H1 (cell line): ENCODE data around the gene KLHDC10. TPM values are rescaled to one million over a fixed set of nuclear protein-coding genes. Genes with fewer than 3 reads are reported as not detected.

Experiments
- CTCF ChIA-PET: fragments of 300-600 bp; sonication (Branson Sonifier 250); formaldehyde crosslinking; loops from one replicate; lab custom pipeline; 2021; ENCODE audit not compliant: partially characterized antibody; lab: Charles Lee
- POLR2A ChIA-PET: fragments of 300-600 bp; sonication (Branson Sonifier 250); formaldehyde crosslinking; loops from one replicate; lab custom pipeline; 2021; ENCODE audit warnings: inconsistent platforms; ENCODE audit not compliant: partially characterized antibody; lab: Charles Lee
- DNase-seq, 2 experiments: peaks; one replicate each; pipeline versions ENCODE4 v3.0.0 to v3.0.0-alpha.2; 2010 to 2022; ENCODE audit warnings: low spot score in 2 of 2, low read depth in 1 of 2, mixed read lengths in 1 of 2
- FAIRE-seq: peaks from 2 replicates; lab custom pipeline; 2011; peaks lifted over from hg19 to GRCh38; lab: Jason Lieb, UNC
- H2AFZ ChIP-seq: 2 replicates; pipeline ENCODE4 v1.8.1; 2012; ENCODE audit warnings: low read length, inconsistent platforms
- H2AK5ac ChIP-seq: 2 replicates; pipeline ENCODE4 v1.6.1; 2013; ENCODE audit warnings: low read depth, low read length
- H2BK120ac ChIP-seq: replicated peaks from 2 replicates; pipeline ENCODE3; 2013; ENCODE audit warnings: low read depth, low read length, inconsistent platforms
- H2BK12ac ChIP-seq: 2 replicates; pipeline ENCODE4 v1.6.1; 2013; ENCODE audit warnings: low read depth, low read length
- H2BK15ac ChIP-seq: 2 replicates; pipeline ENCODE4 v1.6.1; 2013; ENCODE audit warnings: low read length
- H2BK20ac ChIP-seq: 2 replicates; pipeline ENCODE4 v1.6.1; 2013; ENCODE audit warnings: low read length
- H2BK5ac ChIP-seq: 2 replicates; pipeline ENCODE4 v1.6.1; 2013; ENCODE audit warnings: low read depth, low read length
- H3K14ac ChIP-seq: 2 replicates; pipeline ENCODE4 v1.6.1; 2013; ENCODE audit warnings: inconsistent platforms; ENCODE audit not compliant: insufficient read length
- H3K18ac ChIP-seq: 2 replicates; pipeline ENCODE4 v1.6.1; 2013; ENCODE audit warnings: low read length; ENCODE audit errors: extremely low read depth
- H3K23ac ChIP-seq: 2 replicates; pipeline ENCODE4 v1.6.1; 2013; ENCODE audit warnings: inconsistent platforms; ENCODE audit not compliant: insufficient read length
- H3K23me2 ChIP-seq: 2 replicates; pipeline ENCODE4 v1.6.1; 2013; ENCODE audit warnings: low read depth, low read length
- H3K27ac ChIP-seq: 2 replicates; pipeline ENCODE4 v1.6.1; 2011; ENCODE audit warnings: low read depth, low read length, inconsistent platforms
- H3K27me3 ChIP-seq, 4 experiments: replicated peaks in 1 of 4; 1 replicate in 1 of 4; 2 replicates in 3 of 4; pipeline versions ENCODE4 v1.6.1 to v1.8.1; 2011 to 2013; ENCODE audit warnings: low read length in 3 of 4, mild to moderate bottlenecking in 3 of 4, inconsistent platforms in 2 of 4, mixed read lengths in 2 of 4, moderate library complexity in 1 of 4; ENCODE audit not compliant: control insufficient read depth in 3 of 4, insufficient read depth in 3 of 4; ENCODE audit errors: extremely low read depth in 1 of 4
- H3K36me3 ChIP-seq, 4 experiments: 2 replicates each; pipeline versions ENCODE4 v1.6.1 to v1.8.1; 2011 to 2013; ENCODE audit warnings: mild to moderate bottlenecking in 4 of 4, low read length in 3 of 4, moderate library complexity in 2 of 4, control low read depth in 1 of 4, inconsistent platforms in 1 of 4; ENCODE audit not compliant: insufficient read depth in 4 of 4, control insufficient read depth in 2 of 4
- H3K4ac ChIP-seq: replicated peaks from 2 replicates; pipeline ENCODE3; 2013; ENCODE audit warnings: low read length, low read depth, mixed read lengths, inconsistent platforms; ENCODE audit not compliant: insufficient read length
- H3K4me1 ChIP-seq, 4 experiments: replicated peaks in 1 of 4; 1 replicate in 1 of 4; 2 replicates in 3 of 4; pipeline versions ENCODE4 v1.6.1 to v1.8.1; 2011 to 2013; ENCODE audit warnings: low read length in 3 of 4, inconsistent platforms in 2 of 4, mixed read lengths in 1 of 4; ENCODE audit not compliant: insufficient read depth in 4 of 4, control insufficient read depth in 3 of 4
- H3K4me2 ChIP-seq, 2 experiments: 2 replicates each; pipeline versions ENCODE4 v1.6.1 to v1.8.1; 2011 to 2013; ENCODE audit warnings: low read depth in 2 of 2, low read length in 2 of 2, control low read depth in 1 of 2, inconsistent platforms in 1 of 2, mild to moderate bottlenecking in 1 of 2; ENCODE audit not compliant: insufficient read depth in 1 of 2
- H3K4me3 ChIP-seq, 4 experiments: fragments of 200-600, 300-600 bp in 1 of 4; sonication (generic), shearing (Covaris generic), sonication (Bioruptor Twin) in 1 of 4; 2 replicates each; pipeline versions ENCODE4 v1.5.1 to v1.8.1; 2011 to 2016; ENCODE audit warnings: low read length in 4 of 4, low read depth in 3 of 4, control low read depth in 2 of 4, inconsistent platforms in 2 of 4, mild to moderate bottlenecking in 2 of 4, mixed read lengths in 1 of 4, moderate library complexity in 1 of 4; ENCODE audit not compliant: insufficient read depth in 2 of 4; ENCODE audit errors: extremely low read depth in 1 of 4
- H3K56ac ChIP-seq: replicated peaks from 2 replicates; pipeline ENCODE3; 2013; ENCODE audit warnings: low read depth, mild to moderate bottlenecking, mixed read lengths, low read length, inconsistent platforms; ENCODE audit not compliant: insufficient read length
- H3K79me1 ChIP-seq: 2 replicates; pipeline ENCODE4 v1.6.1; 2013; ENCODE audit warnings: low read depth, low read length, control low read depth
- H3K79me2 ChIP-seq, 2 experiments: 2 replicates each; pipeline versions ENCODE4 v1.6.1 to v1.8.1; 2012 to 2013; ENCODE audit warnings: low read length in 2 of 2, mild to moderate bottlenecking in 2 of 2, inconsistent platforms in 1 of 2; ENCODE audit not compliant: insufficient read depth in 2 of 2, control insufficient read depth in 1 of 2
- H3K9ac ChIP-seq, 4 experiments: replicated peaks in 1 of 4; 1 replicate in 1 of 4; 2 replicates in 3 of 4; pipeline versions ENCODE4 v1.6.1 to v1.8.1; 2011 to 2013; ENCODE audit warnings: low read depth in 3 of 4, low read length in 3 of 4, control low read depth in 2 of 4, mild to moderate bottlenecking in 2 of 4, moderate library complexity in 2 of 4, inconsistent platforms in 1 of 4; ENCODE audit errors: extremely low read depth in 1 of 4
- H3K9me3 ChIP-seq, 2 experiments: 2 replicates each; pipeline versions ENCODE4 v1.6.1 to v1.8.1; 2012 to 2013; ENCODE audit warnings: mild to moderate bottlenecking in 2 of 2, moderate library complexity in 2 of 2, control low read depth in 1 of 2, inconsistent platforms in 1 of 2, low read depth in 1 of 2, low read length in 1 of 2, mixed read lengths in 1 of 2; ENCODE audit not compliant: insufficient read depth in 2 of 2
- H4K20me1 ChIP-seq, 2 experiments: replicated peaks in 1 of 2; 2 replicates each; pipeline versions ENCODE3 to v1.8.1; 2011 to 2013; ENCODE audit warnings: inconsistent platforms in 2 of 2, low read length in 2 of 2, mild to moderate bottlenecking in 1 of 2; ENCODE audit not compliant: insufficient read depth in 2 of 2, control insufficient read depth in 1 of 2
- H4K5ac ChIP-seq: 2 replicates; pipeline ENCODE4 v1.6.1; 2013; ENCODE audit warnings: low read length, low read depth, mixed read lengths, inconsistent platforms; ENCODE audit not compliant: insufficient read length
- H4K8ac ChIP-seq: 2 replicates; pipeline ENCODE4 v1.8.0; 2013; ENCODE audit warnings: mild to moderate bottlenecking, moderate library complexity, low read length, inconsistent platforms; ENCODE audit not compliant: insufficient read depth; ENCODE audit errors: extremely low read depth
- H4K91ac ChIP-seq: replicated peaks from 2 replicates; pipeline ENCODE3; 2013; ENCODE audit warnings: low read length, mixed read lengths, inconsistent platforms; ENCODE audit not compliant: insufficient read length
- ATF3 ChIP-seq: IDR thresholded peaks from 2 replicates; pipeline ENCODE4 v1.6.1; 2011; ENCODE audit warnings: low read depth, mild to moderate bottlenecking, low read length; ENCODE audit not compliant: insufficient read depth
- CREB1 ChIP-seq: IDR thresholded peaks from 2 replicates; pipeline ENCODE4 v1.6.1; 2012; ENCODE audit warnings: inconsistent platforms
- CTCF ChIP-seq, 3 experiments: IDR thresholded peaks; 1 replicate in 2 of 3; 2 replicates in 1 of 3; pipeline versions ENCODE4 v1.5.1 to v1.6.1; 2011; ENCODE audit warnings: low read length in 3 of 3, mild to moderate bottlenecking in 3 of 3, inconsistent platforms in 2 of 3, low read depth in 1 of 3, moderate library complexity in 1 of 3; ENCODE audit not compliant: insufficient read depth in 1 of 3; ENCODE audit errors: control extremely low read depth in 1 of 3
- EGR1 ChIP-seq: IDR thresholded peaks from 2 replicates; pipeline ENCODE4 v1.6.1; 2011; ENCODE audit warnings: low read depth, low read length, borderline replicate concordance
- KDM4A ChIP-seq: IDR thresholded peaks from one replicate; pipeline ENCODE4 v1.7.1; 2012; ENCODE audit warnings: low read depth, mild to moderate bottlenecking, moderate library complexity, low read length, inconsistent platforms; ENCODE audit not compliant: severe bottlenecking
- KDM5A ChIP-seq: fragments of 200-600 bp; IDR thresholded peaks from 2 replicates; pipeline ENCODE4 v1.7.1; 2012; ENCODE audit warnings: mild to moderate bottlenecking, low read length, inconsistent platforms, mixed read lengths
- RAD21 ChIP-seq, 2 experiments: IDR thresholded peaks in 1 of 2; conservative IDR thresholded peaks in 1 of 2; 2 replicates each; pipeline ENCODE4 v1.6.1; 2011; ENCODE audit warnings: low read depth in 2 of 2, low read length in 2 of 2, improper control_type of control experiment in 1 of 2, inconsistent platforms in 1 of 2, mild to moderate bottlenecking in 1 of 2, moderate library complexity in 1 of 2
- TAF1 ChIP-seq: IDR thresholded peaks from 2 replicates; pipeline ENCODE4 v1.6.1; 2011; ENCODE audit warnings: mild to moderate bottlenecking, low read depth, low read length
- WGBS, 2 experiments: shearing (Covaris generic) in 1 of 2; methylation state at CpG; one replicate each; pipeline versions ENCODE4 v1.1.6 to v1.1.7; 2013 to 2015; ENCODE audit warnings: low lambda C conversion rate in 2 of 2, mixed read lengths in 2 of 2, inconsistent platforms in 1 of 2, low coverage in 1 of 2, missing lambda C conversion rate in 1 of 2; ENCODE audit not compliant: insufficient replicate concordance in 2 of 2, insufficient coverage in 1 of 2, insufficient read length in 1 of 2; ENCODE audit errors: extremely low coverage in 1 of 2, missing lambda C conversion rate in 1 of 2; 5-methylcytosine and 5-hydroxymethylcytosine counted together
- polyA plus RNA-seq, 7 experiments: library from polyadenylated mRNA; depleted of rRNA in 3 of 7; stranded (reverse) in 5 of 7; unstranded in 2 of 7; fragments of >200 nt in 5 of 7; fragments of 200-250 nt in 2 of 7; gene quantifications; 1 replicate in 5 of 7; 2 replicates in 1 of 7; 4 replicates in 1 of 7; pipeline versions ENCODE4 v1.2.1 to v1.2.3, GENCODE V29; 2011 to 2013; ENCODE audit warnings: missing spikeins in 2 of 7, mixed read lengths in 2 of 7
- total RNA-seq: library from RNA; stranded (reverse); fragmentation: NEBNext Ultra II Directional; extraction: Animal tissue kit (Norgen Biotek cat#: 25700); gene quantifications from 2 replicates; pipeline ENCODE4 v1.2.1, GENCODE V29; 2021

KLHDC10 gene
- total and polyA plus RNA-seq, 2 of the 8 experiments (the other 6 are each of a cell fraction or from before 2014, with no cell fraction given) = 6.6 to 14.5 TPM

DNA sequence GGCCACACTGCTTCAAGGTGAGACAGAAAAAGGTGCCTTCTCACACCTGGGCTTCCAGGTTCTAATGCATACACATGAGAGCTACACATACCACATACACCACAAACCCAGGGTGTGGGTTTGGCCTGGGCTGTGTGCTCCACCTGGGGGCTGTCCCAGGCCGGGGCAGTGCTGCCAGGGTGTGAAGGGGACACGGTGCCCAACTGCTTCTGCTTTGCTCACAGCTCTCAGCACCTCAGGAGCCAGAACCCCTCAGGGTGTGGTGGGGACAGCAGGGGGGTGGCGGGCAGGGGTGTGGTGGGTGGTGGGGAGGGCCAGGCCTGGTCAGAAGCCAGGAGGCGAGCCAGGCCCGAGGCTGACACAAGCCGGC, 83.8 kb downstream of the KLHDC10 start:
- no peak for DNase-seq
- TF ChIP-seq TAF1 (no peak), RAD21 (IDR thresholded peaks at IDR 0.05 in 1 of 2, conservative IDR thresholded peaks at IDR 0.05 in 1 of 2; ENCODE audit: low read depth in 2 of 2, low read length in 2 of 2) (peak in 1 of 2 experiments; percentile 15; a peak in 1 of 4 replicates), EGR1 (no peak), CREB1 (no peak), KDM4A (no peak), ATF3 (no peak), KDM5A (no peak), CTCF (IDR thresholded peaks at IDR 0.05; ENCODE audit: control extremely low read depth in 1 of 3, insufficient read depth in 1 of 3, low read depth in 1 of 3, low read length in 3 of 3) (peak in 2 of 3 experiments; percentile 15 to 20; a peak in 2 of 4 replicates)
- Histone ChIP-seq H2BK12ac (no peak overlapping the region), H2BK120ac (no peak overlapping the region), H3K27me3 (no peaks in the 10 kb centered on the region; a peak in 1 of 7 replicates), H3K4ac (no peak overlapping the region), H3K9ac (no peak overlapping the region), H4K8ac (0 out of 2 replicates have a peak overlapping the region, but pooled peaks have one; percentile 16), H2BK15ac (no peak overlapping the region), H3K79me2 (no peaks in the 10 kb centered on the region), H3K79me1 (no peaks in the 10 kb centered on the region), H2BK5ac (no peak overlapping the region), H3K18ac (no peak overlapping the region), H3K23ac (no peak overlapping the region), H3K4me2 (no peak overlapping the region), H3K56ac (no peak overlapping the region), H4K91ac (no peak overlapping the region), H3K27ac (no peak overlapping the region), H3K36me3 (no peaks in the 10 kb centered on the region; a peak in 1 of 8 replicates), H3K4me3 (no peak overlapping the region), H4K5ac (no peak overlapping the region), H4K20me1 (peaks cover 0 to 11% of the 10 kb centered on the region in 2 experiments), H3K14ac (no peak overlapping the region), H3K4me1 (peaks cover 0 to 4% (median under 1%) of the 10 kb centered on the region in 4 experiments; a peak in 4 of 7 replicates), H3K9me3 (no peaks in the 10 kb centered on the region; a peak in 3 of 4 replicates), H2AFZ (no peak overlapping the region), H3K23me2 (peaks cover 12% of the 10 kb centered on the region; the same call in 1 of the 2 replicates), H2AK5ac (no peak overlapping the region), H2BK20ac (0 out of 2 replicates have a peak overlapping the region, but pooled peaks have one; percentile 32)
- CTCF ChIA-PET = interaction anchor here (0.7 to 3.2 kb wide), 20 partner anchors 8 to 604 kb away, joined by 3 to 22 read pairs (median 4); partner anchors contain the start of gene KLHDC10
- POLR2A ChIA-PET = interaction anchor here (1.6 to 2.6 kb wide), 2 partner anchors 12 to 14 kb away, joined by 6 to 17 read pairs; no protein-coding TSS in a partner anchor
- FAIRE-seq = no peak
- WGBS, 2 experiments = 88% methylated on average over 2 of the region's 6 CpGs; no CpG with 5 or more reads in 1 of the 2 experiments
